Left lung (tissue), 10 donors: ENCODE measurements around the gene RIMS1. TPM values are rescaled to one million over a fixed set of nuclear protein-coding genes. Genes with fewer than 3 reads are reported as not detected.

Experiments
- ATAC-seq: fragments of 200-7000 bp; cut with Tn5 transposase; one replicate; pipeline ENCODE4 v1.9.1; 2020; ENCODE audit warnings: moderate library complexity
- DNase-seq, 4 donors: peaks; one replicate each; pipeline ENCODE4 v3.0.0-alpha.2; 2013 to 2020
- H3K27ac ChIP-seq, 2 donors: fragments of 200-600 bp; sonication (generic) in 1 of 2; one replicate each; pipeline versions ENCODE4 v1.5.0 to v1.8.0; 2020 to 2021
- H3K27me3 ChIP-seq, 2 donors: fragments of 200-600 bp; sonication (generic) in 1 of 2; one replicate each; pipeline versions ENCODE4 v1.5.0 to v1.8.0; 2020 to 2021
- H3K36me3 ChIP-seq, 2 donors: fragments of 200-600 bp; sonication (generic) in 1 of 2; one replicate each; pipeline versions ENCODE4 v1.5.0 to v1.8.0; 2020 to 2021
- H3K4me1 ChIP-seq, 2 donors: fragments of 200-600 bp; one replicate each; pipeline ENCODE4 v1.8.0; 2021
- H3K4me3 ChIP-seq, 2 donors: fragments of 200-600 bp; sonication (generic) in 1 of 2; one replicate each; pipeline versions ENCODE4 v1.5.0 to v1.8.0; 2020 to 2021; ENCODE audit warnings: mild to moderate bottlenecking in 1 of 2
- H3K9me3 ChIP-seq, 2 donors: fragments of 200-600 bp; sonication (generic) in 1 of 2; one replicate each; pipeline versions ENCODE4 v1.5.0 to v1.8.0; 2020 to 2021
- CTCF ChIP-seq, 2 donors: fragments of 200-600 bp; sonication (generic) in 1 of 2; IDR thresholded peaks; one replicate each; pipeline versions ENCODE4 v1.5.0 to v1.8.0; 2021; ENCODE audit warnings: antibody characterized with exemption in 2 of 2
- intact Hi-C, 2 donors: fragments of 100-400 bp; cut with DNase I; formaldehyde crosslinking; loops; one replicate each; pipeline versions ENCODE4 v1.11.2 to v1.14.2; 2022
- polyA plus RNA-seq, 6 donors: library from polyadenylated mRNA; unstranded; fragments of 120-200 nt; gene quantifications; one replicate each; pipeline ENCODE4 v1.2.1, GENCODE V29; 2013; ENCODE audit not compliant: insufficient read length in 6 of 6
- total RNA-seq, 2 donors: library from RNA; stranded (reverse); fragmentation: NEBNext Ultra II Directional; extraction: Animal tissue kit (Norgen Biotek cat#: 25700); gene quantifications; one replicate each; pipeline ENCODE4 v1.2.1, GENCODE V29; 2021
- donor health status: DM: no; HTN: yes; CAD: no.
- donor health status: DM: no; HTN: no; CAD: no.

The RIMS1 gene
- total and polyA plus RNA-seq, 8 donors: 0.50 to 2.0 (median 0.77) TPM

GRCh38 chr6:72390548-72390947 is 504.2 kb downstream of the RIMS1 start:
- H3K4me3 ChIP-seq: no peak overlapping the region
- intact Hi-C loops: no loop called here
- ATAC-seq (no peak), DNase-seq (no peak)
- H3K4me1 ChIP-seq: no peaks in the 10 kb centered on the region
- no peaks in the 10 kb centered on the region for H3K9me3 ChIP-seq
- TF ChIP-seq CTCF (IDR thresholded peaks at IDR 0.05): no peak
- H3K27ac ChIP-seq: no peak overlapping the region
- no peaks in the 10 kb centered on the region for H3K27me3 ChIP-seq
- H3K36me3 ChIP-seq: no peaks in the 10 kb centered on the region

GRCh38 chr6:72401865-72402264 is 515.5 kb downstream of the RIMS1 start:
- no peak overlapping the region for H3K4me3 ChIP-seq
- ATAC-seq (no peak), DNase-seq (no peak)
- H3K4me1 ChIP-seq: no peaks in the 10 kb centered on the region
- no peaks in the 10 kb centered on the region for H3K9me3 ChIP-seq
- no peaks in the 10 kb centered on the region for H3K36me3 ChIP-seq
- intact Hi-C loops: no loop called here
- TF ChIP-seq CTCF (IDR thresholded peaks at IDR 0.05): no peak
- no peak overlapping the region for H3K27ac ChIP-seq
- H3K27me3 ChIP-seq: no peaks in the 10 kb centered on the region

GRCh38 chr6:72403413-72403812 is 517.1 kb downstream of the RIMS1 start:
- H3K4me1 ChIP-seq: no peaks in the 10 kb centered on the region
- TF ChIP-seq CTCF (IDR thresholded peaks at IDR 0.05): no peak
- ATAC-seq (no peak), DNase-seq (no peak)
- no peak overlapping the region for H3K4me3 ChIP-seq
- H3K9me3 ChIP-seq: no peaks in the 10 kb centered on the region
- intact Hi-C loops: no loop called here
- H3K27me3 ChIP-seq: no peaks in the 10 kb centered on the region
- no peak overlapping the region for H3K27ac ChIP-seq
- H3K36me3 ChIP-seq: no peaks in the 10 kb centered on the region

GRCh38 chr6:72406517-72406916 is 520.2 kb downstream of the RIMS1 start:
- H3K4me1 ChIP-seq: no peaks in the 10 kb centered on the region
- no peak overlapping the region for H3K27ac ChIP-seq
- DNase-seq (no peak), ATAC-seq (no peak)
- intact Hi-C loops: no loop called here
- H3K36me3 ChIP-seq: no peaks in the 10 kb centered on the region
- H3K27me3 ChIP-seq: no peaks in the 10 kb centered on the region
- no peak for TF ChIP-seq CTCF (IDR thresholded peaks at IDR 0.05)
- no peaks in the 10 kb centered on the region for H3K9me3 ChIP-seq
- no peak overlapping the region for H3K4me3 ChIP-seq

- no peak for DNase-seq
- H3K4me3 ChIP-seq: no peak overlapping the region
- ATAC-seq: no peak
- no peak overlapping the region for H3K27ac ChIP-seq
- H3K36me3 ChIP-seq: no peaks in the 10 kb centered on the region
- H3K4me1 ChIP-seq: no peaks in the 10 kb centered on the region
- H3K9me3 ChIP-seq: no peaks in the 10 kb centered on the region
- intact Hi-C loops: loop anchor here in 1 of 2 donors (5.0 to 10.0 kb wide), 2 partner anchors 722 to 914 kb away; no protein-coding TSS in a partner anchor
- peaks cover 0 to 16% of the 10 kb centered on the region in 2 donors for H3K27me3 ChIP-seq
- TF ChIP-seq CTCF (IDR thresholded peaks at IDR 0.05): no peak
Observed at GRCh38 chr6:72410769-72411168, 524.4 kb downstream of the RIMS1 start.
